ENCODE results near the gene MYBBP1A.

- TF ChIP-seq, protein P1, sequence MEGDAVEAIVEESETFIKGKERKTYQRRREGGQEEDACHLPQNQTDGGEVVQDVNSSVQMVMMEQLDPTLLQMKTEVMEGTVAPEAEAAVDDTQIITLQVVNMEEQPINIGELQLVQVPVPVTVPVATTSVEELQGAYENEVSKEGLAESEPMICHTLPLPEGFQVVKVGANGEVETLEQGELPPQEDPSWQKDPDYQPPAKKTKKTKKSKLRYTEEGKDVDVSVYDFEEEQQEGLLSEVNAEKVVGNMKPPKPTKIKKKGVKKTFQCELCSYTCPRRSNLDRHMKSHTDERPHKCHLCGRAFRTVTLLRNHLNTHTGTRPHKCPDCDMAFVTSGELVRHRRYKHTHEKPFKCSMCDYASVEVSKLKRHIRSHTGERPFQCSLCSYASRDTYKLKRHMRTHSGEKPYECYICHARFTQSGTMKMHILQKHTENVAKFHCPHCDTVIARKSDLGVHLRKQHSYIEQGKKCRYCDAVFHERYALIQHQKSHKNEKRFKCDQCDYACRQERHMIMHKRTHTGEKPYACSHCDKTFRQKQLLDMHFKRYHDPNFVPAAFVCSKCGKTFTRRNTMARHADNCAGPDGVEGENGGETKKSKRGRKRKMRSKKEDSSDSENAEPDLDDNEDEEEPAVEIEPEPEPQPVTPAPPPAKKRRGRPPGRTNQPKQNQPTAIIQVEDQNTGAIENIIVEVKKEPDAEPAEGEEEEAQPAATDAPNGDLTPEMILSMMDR (IDR thresholded peaks at IDR 0.05; ENCODE audit: insufficient read depth, low read length), result no peak
- TF ChIP-seq POLR2AphosphoS5 (IDR thresholded peaks at IDR 0.05; ENCODE audit: low read depth), result no peak
- TF ChIP-seq, protein P2, sequence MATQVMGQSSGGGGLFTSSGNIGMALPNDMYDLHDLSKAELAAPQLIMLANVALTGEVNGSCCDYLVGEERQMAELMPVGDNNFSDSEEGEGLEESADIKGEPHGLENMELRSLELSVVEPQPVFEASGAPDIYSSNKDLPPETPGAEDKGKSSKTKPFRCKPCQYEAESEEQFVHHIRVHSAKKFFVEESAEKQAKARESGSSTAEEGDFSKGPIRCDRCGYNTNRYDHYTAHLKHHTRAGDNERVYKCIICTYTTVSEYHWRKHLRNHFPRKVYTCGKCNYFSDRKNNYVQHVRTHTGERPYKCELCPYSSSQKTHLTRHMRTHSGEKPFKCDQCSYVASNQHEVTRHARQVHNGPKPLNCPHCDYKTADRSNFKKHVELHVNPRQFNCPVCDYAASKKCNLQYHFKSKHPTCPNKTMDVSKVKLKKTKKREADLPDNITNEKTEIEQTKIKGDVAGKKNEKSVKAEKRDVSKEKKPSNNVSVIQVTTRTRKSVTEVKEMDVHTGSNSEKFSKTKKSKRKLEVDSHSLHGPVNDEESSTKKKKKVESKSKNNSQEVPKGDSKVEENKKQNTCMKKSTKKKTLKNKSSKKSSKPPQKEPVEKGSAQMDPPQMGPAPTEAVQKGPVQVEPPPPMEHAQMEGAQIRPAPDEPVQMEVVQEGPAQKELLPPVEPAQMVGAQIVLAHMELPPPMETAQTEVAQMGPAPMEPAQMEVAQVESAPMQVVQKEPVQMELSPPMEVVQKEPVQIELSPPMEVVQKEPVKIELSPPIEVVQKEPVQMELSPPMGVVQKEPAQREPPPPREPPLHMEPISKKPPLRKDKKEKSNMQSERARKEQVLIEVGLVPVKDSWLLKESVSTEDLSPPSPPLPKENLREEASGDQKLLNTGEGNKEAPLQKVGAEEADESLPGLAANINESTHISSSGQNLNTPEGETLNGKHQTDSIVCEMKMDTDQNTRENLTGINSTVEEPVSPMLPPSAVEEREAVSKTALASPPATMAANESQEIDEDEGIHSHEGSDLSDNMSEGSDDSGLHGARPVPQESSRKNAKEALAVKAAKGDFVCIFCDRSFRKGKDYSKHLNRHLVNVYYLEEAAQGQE (IDR thresholded peaks at IDR 0.05; ENCODE audit: insufficient replicate concordance, low read depth), result no peak
- TF ChIP-seq GABPA (IDR thresholded peaks at IDR 0.05; ENCODE audit: low read depth), result no peak
Observed at GRCh38 chr17:4586043-4586442, 30.9 kb upstream of the MYBBP1A start.
